H9 (cell line): ENCODE measurements around the gene STAMBPL1. TPM values are rescaled to one million over a fixed set of nuclear protein-coding genes. Genes with fewer than 3 reads are reported as not detected.

Experiments
- DNase-seq: peaks from one replicate; pipeline ENCODE4 v3.0.0-alpha.2; 2017
- H2AFZ ChIP-seq: one replicate; pipeline ENCODE4 v1.6.1; 2013; ENCODE audit warnings: mild to moderate bottlenecking, low read length, control low read depth, moderate library complexity
- H2AK5ac ChIP-seq: 2 replicates; pipeline ENCODE4 v1.6.1; 2013; ENCODE audit warnings: low read length, control low read depth, mixed read lengths; ENCODE audit not compliant: insufficient read length
- H2BK120ac ChIP-seq: one replicate; pipeline ENCODE4 v1.6.1; 2013; ENCODE audit warnings: low read depth, mild to moderate bottlenecking, low read length, control low read depth, inconsistent platforms; ENCODE audit not compliant: poor library complexity, severe bottlenecking
- H2BK12ac ChIP-seq: 2 replicates; pipeline ENCODE4 v1.6.1; 2013; ENCODE audit warnings: low read length, control low read depth, mixed read lengths, low read depth; ENCODE audit not compliant: insufficient read length
- H2BK15ac ChIP-seq: 2 replicates; pipeline ENCODE4 v1.6.1; 2013; ENCODE audit warnings: low read depth, low read length, control low read depth
- H2BK20ac ChIP-seq: one replicate; pipeline ENCODE4 v1.6.1; 2013; ENCODE audit warnings: low read depth, mild to moderate bottlenecking, low read length, control low read depth, inconsistent platforms; ENCODE audit not compliant: poor library complexity, severe bottlenecking
- H2BK5ac ChIP-seq: 2 replicates; pipeline ENCODE4 v1.6.1; 2013; ENCODE audit warnings: low read length, control low read depth, mixed read lengths; ENCODE audit not compliant: insufficient read length
- H3K14ac ChIP-seq: 2 replicates; pipeline ENCODE4 v1.6.1; 2013; ENCODE audit warnings: low read length, control low read depth; ENCODE audit not compliant: insufficient read depth
- H3K18ac ChIP-seq: 2 replicates; pipeline ENCODE4 v1.6.1; 2013; ENCODE audit warnings: low read depth, mild to moderate bottlenecking, mixed read lengths, low read length, control low read depth; ENCODE audit not compliant: insufficient read length
- H3K23ac ChIP-seq: 2 replicates; pipeline ENCODE4 v1.6.1; 2013; ENCODE audit warnings: low read length, control low read depth, mixed read lengths, low read depth; ENCODE audit not compliant: insufficient read length
- H3K23me2 ChIP-seq: 2 replicates; pipeline ENCODE4 v1.6.1; 2013; ENCODE audit warnings: low read depth, mild to moderate bottlenecking, mixed read lengths, low read length, control low read depth; ENCODE audit not compliant: insufficient read length, poor library complexity, severe bottlenecking
- H3K27ac ChIP-seq: 2 replicates; pipeline ENCODE4 v1.5.1; 2013; ENCODE audit warnings: low read length, control low read depth, mixed read lengths, low read depth; ENCODE audit not compliant: insufficient read length
- H3K27me3 ChIP-seq: 2 replicates; pipeline ENCODE4 v1.6.1; 2013; ENCODE audit warnings: low read length, control low read depth, inconsistent platforms; ENCODE audit not compliant: insufficient read depth
- H3K4ac ChIP-seq: 2 replicates; pipeline ENCODE4 v1.6.1; 2013; ENCODE audit warnings: low read depth, mild to moderate bottlenecking, control low read depth, inconsistent platforms, low read length, moderate library complexity
- H3K4me1 ChIP-seq: 2 replicates; pipeline ENCODE4 v1.6.1; 2013; ENCODE audit warnings: low read length, control low read depth, inconsistent platforms; ENCODE audit not compliant: insufficient read depth
- H3K4me2 ChIP-seq: 2 replicates; pipeline ENCODE4 v1.6.1; 2013; ENCODE audit warnings: low read length, control low read depth, mixed read lengths; ENCODE audit not compliant: insufficient read length, insufficient read depth
- H3K56ac ChIP-seq: 2 replicates; pipeline ENCODE4 v1.6.1; 2013; ENCODE audit warnings: low read depth, mild to moderate bottlenecking, mixed read lengths, low read length, control low read depth; ENCODE audit not compliant: insufficient read length
- H3K79me1 ChIP-seq: 2 replicates; pipeline ENCODE4 v1.6.1; 2013; ENCODE audit warnings: low read depth, mild to moderate bottlenecking, moderate library complexity, low read length, control low read depth, inconsistent platforms; ENCODE audit not compliant: insufficient read depth, poor library complexity, severe bottlenecking
- H3K79me2 ChIP-seq: 2 replicates; pipeline ENCODE4 v1.6.1; 2013; ENCODE audit warnings: low read length, control low read depth, inconsistent platforms; ENCODE audit not compliant: insufficient read depth
- H3K9ac ChIP-seq: 2 replicates; pipeline ENCODE4 v1.6.1; 2013; ENCODE audit warnings: low read length, control low read depth, mixed read lengths; ENCODE audit not compliant: insufficient read length; ENCODE audit errors: extremely low read depth
- H3K9me3 ChIP-seq: one replicate; pipeline ENCODE4 v1.6.1; 2013; ENCODE audit warnings: low read depth, low read length, inconsistent platforms; ENCODE audit not compliant: control insufficient read depth
- H3T11ph ChIP-seq: one replicate; pipeline ENCODE4 v1.6.1; 2013; ENCODE audit warnings: mild to moderate bottlenecking, low read length, control low read depth, inconsistent platforms
- H4K20me1 ChIP-seq: one replicate; pipeline ENCODE4 v1.6.1; 2013; ENCODE audit not compliant: control insufficient read depth, insufficient read length, insufficient read depth
- H4K5ac ChIP-seq: 2 replicates; pipeline ENCODE4 v1.6.1; 2013; ENCODE audit warnings: low read depth, mild to moderate bottlenecking, mixed read lengths, low read length, control low read depth; ENCODE audit not compliant: insufficient read length
- H4K8ac ChIP-seq: replicated peaks from 2 replicates; pipeline ENCODE4 v1.6.1; 2013; ENCODE audit warnings: low read length, control low read depth, mixed read lengths, low read depth; ENCODE audit not compliant: insufficient read length
- H4K91ac ChIP-seq: 2 replicates; pipeline ENCODE4 v1.6.1; 2013; ENCODE audit warnings: low read depth, mild to moderate bottlenecking, moderate library complexity, mixed read lengths, low read length, control low read depth; ENCODE audit not compliant: insufficient read length
- H3K27ac Mint-ChIP-seq, 3 experiments: 2 replicates in 2 of 3; 3 replicates in 1 of 3; pipeline ENCODE4 v1.8.0; 2020 to 2021; ENCODE audit warnings: mixed read lengths in 3 of 3, mild to moderate bottlenecking in 1 of 3, moderate library complexity in 1 of 3
- H3K27me3 Mint-ChIP-seq: 2 replicates; pipeline ENCODE4 v1.8.0; 2021; ENCODE audit warnings: low read depth, mild to moderate bottlenecking, moderate library complexity, mixed read lengths
- H3K36me3 Mint-ChIP-seq, 3 experiments: 2 replicates in 2 of 3; 3 replicates in 1 of 3; pipeline ENCODE4 v1.8.0; 2020 to 2021; ENCODE audit warnings: low read depth in 3 of 3, mixed read lengths in 3 of 3; ENCODE audit not compliant: insufficient read depth in 1 of 3
- H3K4me1 Mint-ChIP-seq, 2 experiments: 2 replicates each; pipeline ENCODE4 v1.8.0; 2020; ENCODE audit warnings: mixed read lengths in 2 of 2
- H3K4me3 Mint-ChIP-seq, 2 experiments: 2 replicates in 1 of 2; 3 replicates in 1 of 2; pipeline ENCODE4 v1.8.0; 2020 to 2021; ENCODE audit warnings: mild to moderate bottlenecking in 2 of 2, mixed read lengths in 2 of 2, moderate library complexity in 1 of 2
- H3K9me3 Mint-ChIP-seq, 2 experiments: 2 replicates in 1 of 2; 3 replicates in 1 of 2; pipeline ENCODE4 v1.8.0; 2020; ENCODE audit warnings: mild to moderate bottlenecking in 2 of 2, mixed read lengths in 2 of 2, moderate library complexity in 1 of 2
- total RNA-seq: library from RNA; stranded (reverse); gene quantifications from 2 replicates; pipeline ENCODE4 v1.2.1, GENCODE V29; 2021
- TF ChIP-seq, protein P1 (sequence below): fragments of 200-600 bp; sonication (generic); conservative IDR thresholded peaks from 3 replicates; pipeline ENCODE4 v1.8.0; 2021; ENCODE audit warnings: antibody characterized with exemption, mild to moderate bottlenecking

Gene STAMBPL1
- total RNA-seq, 1 experiment from 2014 or later = 3.2 TPM

DNA sequence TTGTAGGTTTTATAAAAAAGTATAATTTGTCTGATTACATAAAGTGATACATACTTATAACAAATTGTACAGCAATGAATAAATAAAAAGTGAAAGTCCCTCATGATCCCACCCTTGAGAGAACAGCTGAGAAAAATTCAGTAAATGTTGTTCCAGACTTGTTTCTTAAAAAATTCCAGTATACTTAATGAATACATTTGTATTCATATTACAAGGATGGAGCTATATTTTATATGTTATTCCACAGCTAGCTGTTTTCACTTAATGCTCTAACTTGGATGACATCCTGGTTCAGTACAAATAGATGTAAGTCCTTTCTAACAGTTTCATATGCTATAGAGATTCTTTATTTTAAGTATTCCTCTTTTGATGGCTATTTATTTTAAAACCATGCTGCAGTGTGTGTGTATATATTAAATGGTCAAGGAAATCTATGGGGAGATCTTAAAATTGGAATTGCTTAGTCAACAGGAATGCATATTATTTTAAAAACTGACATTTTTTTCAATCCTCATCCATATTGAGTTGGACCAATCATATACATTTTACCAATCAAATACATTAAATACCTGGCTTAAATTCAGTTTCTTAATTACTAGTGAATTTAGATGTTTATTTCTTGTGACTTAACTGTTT, 8.9 kb downstream of the STAMBPL1 start:
- Mint-ChIP-seq H3K9me3 (no peaks in the 10 kb centered on the region), H3K27me3 (no peaks in the 10 kb centered on the region), H3K4me3 (no peak overlapping the region), H3K4me1 (peaks cover 16 to 17% of the 10 kb centered on the region in 2 experiments), H3K36me3 (no peaks in the 10 kb centered on the region), H3K27ac (no peak overlapping the region)
- Histone ChIP-seq H2BK120ac (no peak overlapping the region), H3K9me3 (no peaks in the 10 kb centered on the region), H3K18ac (no peak overlapping the region), H3K79me1 (no peaks in the 10 kb centered on the region), H2BK12ac (no peak overlapping the region), H2AFZ (no peak overlapping the region), H2BK20ac (no peak overlapping the region), H3K4me1 (no peaks in the 10 kb centered on the region; the same call in 1 of the 2 replicates), H3K23me2 (no peaks in the 10 kb centered on the region), H4K5ac (no peak overlapping the region), H3K27me3 (no peaks in the 10 kb centered on the region), H4K8ac (no peak overlapping the region), H3K23ac (no peak overlapping the region), H4K20me1 (no peaks in the 10 kb centered on the region), H2BK5ac (no peak overlapping the region), H3K9ac (no peak overlapping the region), H3K27ac (no peak overlapping the region), H4K91ac (no peak overlapping the region), H3K4ac (no peak overlapping the region), H3K14ac (no peak overlapping the region), H2BK15ac (no peak overlapping the region), H3K56ac (no peak overlapping the region), H2AK5ac (no peak overlapping the region), H3K79me2 (no peaks in the 10 kb centered on the region), H3T11ph (no peak overlapping the region), H3K4me2 (no peak overlapping the region)
- no peak for DNase-seq
- TF ChIP-seq, protein P1, sequence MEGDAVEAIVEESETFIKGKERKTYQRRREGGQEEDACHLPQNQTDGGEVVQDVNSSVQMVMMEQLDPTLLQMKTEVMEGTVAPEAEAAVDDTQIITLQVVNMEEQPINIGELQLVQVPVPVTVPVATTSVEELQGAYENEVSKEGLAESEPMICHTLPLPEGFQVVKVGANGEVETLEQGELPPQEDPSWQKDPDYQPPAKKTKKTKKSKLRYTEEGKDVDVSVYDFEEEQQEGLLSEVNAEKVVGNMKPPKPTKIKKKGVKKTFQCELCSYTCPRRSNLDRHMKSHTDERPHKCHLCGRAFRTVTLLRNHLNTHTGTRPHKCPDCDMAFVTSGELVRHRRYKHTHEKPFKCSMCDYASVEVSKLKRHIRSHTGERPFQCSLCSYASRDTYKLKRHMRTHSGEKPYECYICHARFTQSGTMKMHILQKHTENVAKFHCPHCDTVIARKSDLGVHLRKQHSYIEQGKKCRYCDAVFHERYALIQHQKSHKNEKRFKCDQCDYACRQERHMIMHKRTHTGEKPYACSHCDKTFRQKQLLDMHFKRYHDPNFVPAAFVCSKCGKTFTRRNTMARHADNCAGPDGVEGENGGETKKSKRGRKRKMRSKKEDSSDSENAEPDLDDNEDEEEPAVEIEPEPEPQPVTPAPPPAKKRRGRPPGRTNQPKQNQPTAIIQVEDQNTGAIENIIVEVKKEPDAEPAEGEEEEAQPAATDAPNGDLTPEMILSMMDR = no peak
